Measurements from ENCODE around the gene CDH10.

Gene CDH10

GRCh38 chr5:24505258-24505657, 139.5 kb downstream of the CDH10 start:
- no peak overlapping the region for H3K4me3 ChIP-seq (replicated peaks in 1 of 2; ENCODE audit: low read depth in 2 of 2, low read length in 2 of 2)
- TF ChIP-seq CTCF (IDR thresholded peaks at IDR 0.05; ENCODE audit: low read depth, low read length): no peak
- no peak for DNase-seq (ENCODE audit: low read depth in 2 of 2)

GRCh38 chr5:24497591-24498157, 147.1 kb downstream of the CDH10 start:
- no peak for TF ChIP-seq CTCF (IDR thresholded peaks at IDR 0.05; ENCODE audit: low read depth, low read length)
- no peak overlapping the region for H3K4me3 ChIP-seq (replicated peaks in 1 of 2; ENCODE audit: low read depth in 2 of 2, low read length in 2 of 2)
- no peak for DNase-seq (ENCODE audit: low read depth in 2 of 2)

GRCh38 chr5:24497145-24497544, 147.6 kb downstream of the CDH10 start:
- TF ChIP-seq CTCF (IDR thresholded peaks at IDR 0.05; ENCODE audit: low read depth, low read length): no peak
- no peak for DNase-seq (ENCODE audit: low read depth in 2 of 2)
- no peak overlapping the region for H3K4me3 ChIP-seq (replicated peaks in 1 of 2; ENCODE audit: low read depth in 2 of 2, low read length in 2 of 2)

GRCh38 chr5:24496268-24496667, 148.5 kb downstream of the CDH10 start:
- DNase-seq (ENCODE audit: low read depth in 2 of 2): no peak
- H3K4me3 ChIP-seq (replicated peaks in 1 of 2; ENCODE audit: low read depth in 2 of 2, low read length in 2 of 2): no peak overlapping the region

GRCh38 chr5:24492229-24492628, 152.5 kb downstream of the CDH10 start:
- no peak overlapping the region for H3K4me3 ChIP-seq (replicated peaks in 1 of 2; ENCODE audit: low read depth in 2 of 2, low read length in 2 of 2)
- TF ChIP-seq CTCF (IDR thresholded peaks at IDR 0.05; ENCODE audit: low read depth, low read length): no peak
- no peak for DNase-seq (ENCODE audit: low read depth in 2 of 2)

More at GRCh38 chr5:24496268-24496667, 148.5 kb downstream of the CDH10 start:
- no peak for TF ChIP-seq CTCF (IDR thresholded peaks at IDR 0.05; ENCODE audit: low read depth, low read length)

GRCh38 chr5:24491490-24491889, 153.3 kb downstream of the CDH10 start:
- no peak for TF ChIP-seq CTCF (IDR thresholded peaks at IDR 0.05; ENCODE audit: low read depth, low read length)
- DNase-seq (ENCODE audit: low read depth in 2 of 2): no peak

More at GRCh38 chr5:24491490-24491889, 153.3 kb downstream of the CDH10 start:
- no peak overlapping the region for H3K4me3 ChIP-seq (replicated peaks in 1 of 2; ENCODE audit: low read depth in 2 of 2, low read length in 2 of 2)
